ENCODE results near the gene TUBB2A. TPM values are rescaled to one million over a fixed set of nuclear protein-coding genes. Genes with fewer than 3 reads are reported as not detected.

TUBB2A gene
- total and polyA plus RNA-seq, 2 of the 8 experiments (the other 6 are each of a cell fraction or from before 2014, with no cell fraction given): 315 to 330 TPM

GRCh38 chr6:3118353-3119039 lies 38.8 kb downstream of the TUBB2A start, which contains the start of gene BPHL (continued):
- no peak for TF ChIP-seq CHD7 (IDR thresholded peaks at IDR 0.05; ENCODE audit: insufficient replicate concordance, low read length)
- TF ChIP-seq SIX5 (IDR thresholded peaks at IDR 0.05; ENCODE audit: low read depth, low read length): no peak
- no peak for TF ChIP-seq SP2 (IDR thresholded peaks at IDR 0.05; ENCODE audit: low read length)
- TF ChIP-seq RXRA (IDR thresholded peaks at IDR 0.05; ENCODE audit: insufficient read depth, low read depth, low read length): no peak
- no peak for TF ChIP-seq BCL11A (IDR thresholded peaks at IDR 0.05; ENCODE audit: low read depth in 2 of 2, low read length in 2 of 2)
- peak; percentile 55 for TF ChIP-seq YY1 (IDR thresholded peaks at IDR 0.05; ENCODE audit: low read depth, low read length)
- TF ChIP-seq ATF2 (IDR thresholded peaks at IDR 0.05; ENCODE audit: low read length): no peak
- TF ChIP-seq BRCA1 (IDR thresholded peaks at IDR 0.05; ENCODE audit: low read depth, low read length): no peak
- no peak for TF ChIP-seq CBX8 (IDR thresholded peaks at IDR 0.05; ENCODE audit: borderline replicate concordance, low read depth, low read length)
